Gastrocnemius medialis (tissue), 4 donors: ENCODE results near the gene RC3H1. TPM values are rescaled to one million over a fixed set of nuclear protein-coding genes. Genes with fewer than 3 reads are reported as not detected.

Experiments
- ATAC-seq, 2 donors: fragments of 150-250 bp; one replicate each; pipeline ENCODE4 v1.9.1; 2016
- DNase-seq, 2 donors: peaks; one replicate each; pipeline ENCODE4 v3.0.0-alpha.2; 2019
- H3K27ac ChIP-seq, 4 donors: fragments of 200-600 bp; sonication (generic); 1 replicate in 1 of 4; 2 replicates in 3 of 4; pipeline ENCODE4 v1.5.1; 2016 to 2018; ENCODE audit warnings: mild to moderate bottlenecking in 2 of 4, moderate library complexity in 1 of 4
- H3K27me3 ChIP-seq, 3 donors: fragments of 200-600 bp; sonication (generic) in 2 of 3; 1 replicate in 1 of 3; 2 replicates in 2 of 3; pipeline versions ENCODE4 v1.5.1 to v1.6.0; 2016 to 2019; ENCODE audit warnings: mild to moderate bottlenecking in 1 of 3, moderate library complexity in 1 of 3
- H3K36me3 ChIP-seq, 2 donors: fragments of 200-600 bp; sonication (generic) in 1 of 2; one replicate each; pipeline ENCODE4 v1.5.1; 2017 to 2018
- H3K4me1 ChIP-seq, 2 donors: fragments of 200-600 bp; sonication (generic) in 1 of 2; one replicate each; pipeline ENCODE4 v1.5.1; 2016 to 2017; ENCODE audit warnings: mild to moderate bottlenecking in 2 of 2
- H3K4me3 ChIP-seq, 4 donors: fragments of 200-600 bp; sonication (generic) in 3 of 4; 1 replicate in 1 of 4; 2 replicates in 3 of 4; pipeline ENCODE4 v1.5.1; 2016 to 2019; ENCODE audit warnings: mild to moderate bottlenecking in 2 of 4
- H3K9me3 ChIP-seq, 3 donors: fragments of 200-600 bp; sonication (generic) in 2 of 3; 1 replicate in 1 of 3; 2 replicates in 2 of 3; pipeline ENCODE4 v1.5.1; 2016 to 2019
- CTCF ChIP-seq, 5 experiments: fragments of 450-650 bp in 3 of 5; fragments of 200-600 bp in 2 of 5; sonication (generic) in 2 of 5; IDR thresholded peaks in 4 of 5; conservative IDR thresholded peaks in 1 of 5; 1 replicate in 4 of 5; 2 replicates in 1 of 5; pipeline ENCODE4 v1.5.1; 2016 to 2019; ENCODE audit warnings: antibody characterized with exemption in 5 of 5, mild to moderate bottlenecking in 3 of 5, moderate library complexity in 3 of 5
- POLR2A ChIP-seq, 2 donors: fragments of 450-650 bp; IDR thresholded peaks; one replicate each; pipeline ENCODE4 v1.6.1; 2017; ENCODE audit warnings: antibody characterized with exemption in 2 of 2, mild to moderate bottlenecking in 2 of 2, moderate library complexity in 2 of 2
- in situ Hi-C, 4 donors: fragments of 200-750 bp; cut with MboI; loops; one replicate each; pipeline versions ENCODE4 v1.15.0 to v1.8.0; 2017; ENCODE audit warnings: low sequenced_read_pairs in 4 of 4
- intact Hi-C: fragments of 100-400 bp; cut with DNase I; formaldehyde crosslinking; loops from one replicate; pipeline ENCODE4 v1.15.1; 2023; ENCODE audit warnings: low total_unique reads
- total RNA-seq, 4 donors: library from RNA; depleted of rRNA; stranded (reverse); fragments of >200 nt; gene quantifications; one replicate each; pipeline versions ENCODE4 v1.1.0 to v1.2.3, GENCODE V29; 2016

RC3H1 gene
- total RNA-seq, 4 donors from 2014 or later: 17.6 to 88.9 (median 37.8) TPM

- no peak for TF ChIP-seq POLR2A (IDR thresholded peaks at IDR 0.05)
- TF ChIP-seq CTCF (IDR thresholded peaks at IDR 0.05 in 4 of 5, conservative IDR thresholded peaks at IDR 0.05 in 1 of 5): no peak
- Histone ChIP-seq H3K27ac (no peak overlapping the region), H3K27me3 (no peaks in the 10 kb centered on the region), H3K4me3 (no peak overlapping the region), H3K36me3 (no peaks in the 10 kb centered on the region), H3K9me3 (no peaks in the 10 kb centered on the region), H3K4me1 (no peaks in the 10 kb centered on the region)
- intact Hi-C loops: no loop called here
- DNase-seq (no peak), ATAC-seq (no peak)
- in situ Hi-C loops: no loop called here
Observed at GRCh38 chr1:173893611-173894010, 128.5 kb downstream of the RC3H1 start.

DNA sequence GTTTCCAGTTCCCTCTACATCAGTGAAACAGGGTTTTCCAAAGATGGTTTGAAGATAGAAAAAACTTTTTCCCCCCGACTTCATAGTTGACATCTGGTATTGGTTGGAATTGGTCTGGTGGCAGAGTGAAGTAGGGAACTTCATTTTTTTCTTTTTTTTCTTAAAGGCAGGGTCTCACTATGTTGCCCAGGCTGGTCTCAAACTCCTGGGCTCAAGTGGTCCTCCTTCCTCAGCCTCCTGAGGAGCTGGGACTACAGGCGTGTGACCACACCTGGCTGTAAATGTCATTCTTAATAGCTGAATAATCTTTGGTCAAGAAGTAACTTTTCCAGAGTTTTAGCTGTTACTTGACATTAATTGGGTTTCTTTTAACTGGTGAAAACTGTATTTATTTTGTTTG is 132.3 kb downstream of the RC3H1 start:
- H3K9me3 ChIP-seq: no peaks in the 10 kb centered on the region
- H3K4me1 ChIP-seq: no peaks in the 10 kb centered on the region
- TF ChIP-seq CTCF (IDR thresholded peaks at IDR 0.05 in 4 of 5, conservative IDR thresholded peaks at IDR 0.05 in 1 of 5) (no peak), POLR2A (IDR thresholded peaks at IDR 0.05) (no peak)
- H3K36me3 ChIP-seq: peaks cover 0 to 23% of the 10 kb centered on the region in 2 donors
- no peaks in the 10 kb centered on the region for H3K27me3 ChIP-seq
- no peak overlapping the region for H3K4me3 ChIP-seq
- no peak overlapping the region for H3K27ac ChIP-seq
- in situ Hi-C loops: no loop called here
- intact Hi-C loops: no loop called here
- no peak for ATAC-seq
- DNase-seq: no peak

DNA sequence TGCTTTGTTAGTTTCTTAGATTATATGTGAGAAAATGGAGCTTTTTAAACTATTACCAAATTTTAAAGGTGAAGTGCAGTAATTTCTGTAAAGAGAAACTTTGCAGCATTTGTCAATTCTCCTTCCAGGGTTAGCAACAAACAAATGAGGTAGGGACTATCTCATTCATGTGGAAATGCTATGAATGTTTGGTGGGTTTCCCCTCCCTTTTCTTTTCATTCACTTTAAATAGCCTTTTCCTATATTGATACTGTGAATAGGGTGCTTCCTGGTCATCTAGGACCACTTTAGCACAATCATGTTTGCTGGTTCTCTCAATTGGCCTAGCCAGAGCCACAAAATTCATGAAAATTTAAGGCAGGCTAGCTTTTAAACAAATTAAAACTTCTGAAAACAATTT is 133.4 kb downstream of the RC3H1 start:
- Histone ChIP-seq H3K36me3 (peaks cover 0 to 23% of the 10 kb centered on the region in 2 donors), H3K4me1 (no peaks in the 10 kb centered on the region), H3K9me3 (no peaks in the 10 kb centered on the region), H3K4me3 (no peak overlapping the region), H3K27ac (no peak overlapping the region), H3K27me3 (no peaks in the 10 kb centered on the region)
- ATAC-seq: no peak
- no peak for TF ChIP-seq CTCF (IDR thresholded peaks at IDR 0.05 in 4 of 5, conservative IDR thresholded peaks at IDR 0.05 in 1 of 5)
- TF ChIP-seq POLR2A (IDR thresholded peaks at IDR 0.05): no peak
- DNase-seq: no peak
- in situ Hi-C loops (no loop called here), intact Hi-C loops (no loop called here)

GRCh38 chr1:173887627-173888026 is 134.5 kb downstream of the RC3H1 start:
- H3K9me3 ChIP-seq: no peaks in the 10 kb centered on the region
- in situ Hi-C loops (no loop called here), intact Hi-C loops (no loop called here)
- no peak for ATAC-seq
- no peak for DNase-seq
- no peak overlapping the region for H3K4me3 ChIP-seq
- H3K4me1 ChIP-seq: no peaks in the 10 kb centered on the region
- no peaks in the 10 kb centered on the region for H3K27me3 ChIP-seq
- no peak for TF ChIP-seq CTCF (IDR thresholded peaks at IDR 0.05 in 4 of 5, conservative IDR thresholded peaks at IDR 0.05 in 1 of 5)
- no peak for TF ChIP-seq POLR2A (IDR thresholded peaks at IDR 0.05)
- H3K27ac ChIP-seq: no peak overlapping the region
- H3K36me3 ChIP-seq: peaks cover 0 to 23% of the 10 kb centered on the region in 2 donors
